GM18526 (cell line): ENCODE results near the gene TNFRSF4.

Experiments used
- POLR2A ChIP-seq: IDR thresholded peaks from 3 replicates; pipeline ENCODE4 v1.6.1; 2011; ENCODE audit not compliant: insufficient read length; ENCODE audit errors: extremely low read depth

TNFRSF4 gene

GRCh38 chr1:1238702-1239178 is 24.8 kb upstream of the TNFRSF4 start:
- TF ChIP-seq POLR2A: no peak

GRCh38 chr1:1237874-1238701 is 24.1 kb upstream of the TNFRSF4 start:
- TF ChIP-seq POLR2A: no peak

- TF ChIP-seq POLR2A: no peak
Observed at GRCh38 chr1:1236945-1237873, 23.3 kb upstream of the TNFRSF4 start.

GRCh38 chr1:1236176-1236763 is 22.3 kb upstream of the TNFRSF4 start:
- TF ChIP-seq POLR2A: no peak

GRCh38 chr1:1235016-1235744 is 21.2 kb upstream of the TNFRSF4 start:
- TF ChIP-seq POLR2A: no peak

GRCh38 chr1:1234180-1234808 is 20.3 kb upstream of the TNFRSF4 start:
- TF ChIP-seq POLR2A: no peak

GRCh38 chr1:1233567-1233892 is 19.6 kb upstream of the TNFRSF4 start:
- TF ChIP-seq POLR2A: no peak

GRCh38 chr1:1232796-1233566 is 19.0 kb upstream of the TNFRSF4 start:
- TF ChIP-seq POLR2A: no peak

- TF ChIP-seq POLR2A: no peak
Observed at GRCh38 chr1:1232208-1232795, 18.3 kb upstream of the TNFRSF4 start, which contains the start of gene B3GALT6. B3GALT6 (plus strand) TSS chr1:1232237; CDS start chr1:1232279, 42 bp downstream.

GRCh38 chr1:1231400-1232207 is 17.7 kb upstream of the TNFRSF4 start, which contains the start of gene SDF4:
SDF4 (minus strand) TSS chr1:1232001; CDS start chr1:1228772, 3,229 bp downstream.
- peak; percentile 93 for TF ChIP-seq POLR2A

- TF ChIP-seq POLR2A: no peak
Observed at GRCh38 chr1:1230656-1231399, 16.9 kb upstream of the TNFRSF4 start.

GRCh38 chr1:1229770-1230169 is 15.8 kb upstream of the TNFRSF4 start:
- no peak for TF ChIP-seq POLR2A
